Activated T-helper 17 cell treated with anti-CD3 and anti-CD28 coated beads, Interleukin-2, amount 50 U/mL, for 72 hours (primary cell): ENCODE measurements around the gene XRN1. TPM values are rescaled to one million over a fixed set of nuclear protein-coding genes. Genes with fewer than 3 reads are reported as not detected.
"Not testable (repeated sequence)": the region's sequence is repeated elsewhere in the genome, so short reads cannot be mapped to it uniquely, and the experiment has no call there.

Experiments
- ATAC-seq: fragments of 150-1000 bp; cut with Tn5 transposase; replicated peaks from 2 replicates; pipeline ENCODE4 v1.10.0; 2021; ENCODE audit warnings: mild to moderate bottlenecking, moderate library complexity
- H3K27ac Mint-ChIP-seq: one replicate; pipeline ENCODE4 v1.8.0; 2022; ENCODE audit warnings: mixed read lengths
- H3K27me3 Mint-ChIP-seq: one replicate; pipeline ENCODE4 v1.8.0; 2022; ENCODE audit warnings: mixed read lengths
- H3K36me3 Mint-ChIP-seq: one replicate; pipeline ENCODE4 v1.8.0; 2022; ENCODE audit warnings: low read depth, mild to moderate bottlenecking, mixed read lengths
- H3K4me1 Mint-ChIP-seq: one replicate; pipeline ENCODE4 v1.8.0; 2022; ENCODE audit warnings: mixed read lengths
- H3K4me3 Mint-ChIP-seq: one replicate; pipeline ENCODE4 v1.8.0; 2022; ENCODE audit warnings: mild to moderate bottlenecking, mixed read lengths
- H3K9me3 Mint-ChIP-seq: one replicate; pipeline ENCODE4 v1.8.0; 2022; ENCODE audit warnings: mixed read lengths
- total RNA-seq, 2 donors: library from RNA; stranded (reverse); gene quantifications; one replicate each; pipeline ENCODE4 v1.2.3, GENCODE V29; 2022

Gene XRN1
- total RNA-seq, 2 donors from 2014 or later = 51.4 to 94.3 TPM

GRCh38 chr3:142337994-142338393, 109.8 kb downstream of the XRN1 start:
- ATAC-seq = no peak
- H3K4me3 Mint-ChIP-seq = no peak overlapping the region
- peaks cover 9% of the 10 kb centered on the region for H3K9me3 Mint-ChIP-seq
- no peak overlapping the region for H3K27ac Mint-ChIP-seq
- no peaks in the 10 kb centered on the region for H3K27me3 Mint-ChIP-seq
- H3K4me1 Mint-ChIP-seq = peaks cover 15% of the 10 kb centered on the region
- H3K36me3 Mint-ChIP-seq = peaks cover 86% of the 10 kb centered on the region

DNA sequence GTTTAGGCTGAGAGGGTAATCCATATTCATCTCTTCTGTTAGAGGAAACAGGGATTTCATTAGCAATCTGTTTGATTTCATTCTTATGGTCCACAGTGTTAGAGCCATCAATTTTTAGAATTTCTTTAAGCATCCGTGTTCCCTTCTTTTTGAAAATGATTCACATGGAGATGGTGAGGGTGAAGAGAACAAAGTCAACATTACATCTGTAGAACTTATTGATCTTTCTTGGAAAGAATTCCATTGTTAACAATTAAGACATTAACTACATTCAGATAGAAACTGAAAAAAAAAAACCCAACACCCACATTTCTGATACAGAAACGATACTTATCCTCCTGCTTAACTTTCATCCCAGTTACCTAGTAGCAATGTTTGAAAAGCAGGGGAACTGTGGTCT, 115.4 kb downstream of the XRN1 start:
- Mint-ChIP-seq H3K4me3 (no peak overlapping the region), H3K27me3 (no peaks in the 10 kb centered on the region), H3K27ac (no peak overlapping the region), H3K9me3 (no peaks in the 10 kb centered on the region), H3K4me1 (peaks cover 8% of the 10 kb centered on the region), H3K36me3 (peaks cover 87% of the 10 kb centered on the region)
- ATAC-seq = no peak

DNA sequence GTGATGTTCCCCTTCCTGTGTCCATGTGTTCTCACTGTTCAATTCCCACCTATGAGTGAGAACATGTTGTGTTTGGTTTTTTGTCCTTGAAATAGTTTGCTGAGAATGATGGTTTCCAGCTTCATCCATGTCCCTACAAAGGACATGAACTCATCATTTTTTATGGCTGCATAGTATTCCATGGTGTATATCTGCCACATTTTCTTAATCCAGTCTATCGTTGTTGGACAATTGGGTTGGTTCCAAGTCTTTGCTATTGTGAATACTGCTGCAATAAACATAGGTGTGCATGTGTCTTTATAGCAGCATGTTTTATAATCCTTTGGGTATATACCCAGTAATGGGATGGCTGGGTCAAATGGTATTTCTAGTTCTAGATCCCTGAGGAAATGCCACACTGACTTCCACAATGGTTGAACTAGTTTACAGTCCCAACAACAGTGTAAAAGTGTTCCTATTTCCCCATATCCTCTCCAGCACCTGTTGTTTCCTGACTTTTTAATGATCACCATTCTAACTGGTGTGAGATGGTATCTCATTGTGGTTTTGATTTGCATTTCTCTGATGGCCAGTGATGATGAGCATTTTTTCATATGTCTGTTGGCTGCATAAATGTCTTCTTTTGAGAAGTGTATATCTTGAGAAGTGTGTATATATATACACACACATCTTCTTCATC, 123.4 kb downstream of the XRN1 start:
- H3K4me1 Mint-ChIP-seq, H3K4me3 Mint-ChIP-seq, H3K9me3 Mint-ChIP-seq, ATAC-seq, H3K27me3 Mint-ChIP-seq, H3K27ac Mint-ChIP-seq: not testable (repeated sequence)
- peaks cover 86% of the 10 kb centered on the region for H3K36me3 Mint-ChIP-seq

GRCh38 chr3:142319912-142320311, 127.9 kb downstream of the XRN1 start:
- ATAC-seq = no peak
- Mint-ChIP-seq H3K4me3 (no peak overlapping the region), H3K27ac (peak overlapping the region; percentile 1), H3K9me3 (no peaks in the 10 kb centered on the region), H3K36me3 (peaks cover 81% of the 10 kb centered on the region), H3K4me1 (no peaks in the 10 kb centered on the region), H3K27me3 (no peaks in the 10 kb centered on the region)

GRCh38 chr3:142319094-142319493, 128.7 kb downstream of the XRN1 start:
- Mint-ChIP-seq H3K36me3 (peaks cover 78% of the 10 kb centered on the region), H3K27me3 (no peaks in the 10 kb centered on the region), H3K27ac (no peak overlapping the region), H3K4me1 (no peaks in the 10 kb centered on the region), H3K4me3 (no peak overlapping the region), H3K9me3 (no peaks in the 10 kb centered on the region)
- no peak for ATAC-seq

- ATAC-seq = no peak
- Mint-ChIP-seq H3K27ac (no peak overlapping the region), H3K36me3 (peaks cover 83% of the 10 kb centered on the region), H3K27me3 (no peaks in the 10 kb centered on the region), H3K4me1 (no peaks in the 10 kb centered on the region), H3K9me3 (no peaks in the 10 kb centered on the region), H3K4me3 (no peak overlapping the region)
Measured at GRCh38 chr3:142318331-142318730, 129.5 kb downstream of the XRN1 start.

DNA sequence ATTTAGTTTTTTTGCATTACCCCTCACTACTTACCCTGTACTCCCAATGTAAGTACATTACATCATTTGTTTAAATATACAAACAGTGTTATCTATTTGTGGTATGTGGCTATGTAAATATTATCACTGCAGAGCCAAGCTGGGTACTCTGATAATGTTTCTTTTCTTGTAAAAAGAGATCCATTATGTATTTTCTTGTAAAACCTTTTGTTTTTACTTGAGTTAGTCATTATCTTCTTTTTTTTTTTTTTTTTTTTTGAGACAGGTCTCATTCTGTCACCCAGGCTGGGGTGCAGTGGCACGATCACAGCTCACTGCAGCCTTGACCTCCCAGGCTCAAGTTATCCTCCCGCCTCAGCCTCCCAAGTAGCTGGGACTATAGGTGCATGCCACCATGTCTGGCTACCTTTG, 131.9 kb downstream of the XRN1 start:
- not testable (repeated sequence) for H3K4me3 Mint-ChIP-seq, H3K9me3 Mint-ChIP-seq, H3K27me3 Mint-ChIP-seq, ATAC-seq, H3K4me1 Mint-ChIP-seq, H3K27ac Mint-ChIP-seq
- H3K36me3 Mint-ChIP-seq = peaks cover 89% of the 10 kb centered on the region

DNA sequence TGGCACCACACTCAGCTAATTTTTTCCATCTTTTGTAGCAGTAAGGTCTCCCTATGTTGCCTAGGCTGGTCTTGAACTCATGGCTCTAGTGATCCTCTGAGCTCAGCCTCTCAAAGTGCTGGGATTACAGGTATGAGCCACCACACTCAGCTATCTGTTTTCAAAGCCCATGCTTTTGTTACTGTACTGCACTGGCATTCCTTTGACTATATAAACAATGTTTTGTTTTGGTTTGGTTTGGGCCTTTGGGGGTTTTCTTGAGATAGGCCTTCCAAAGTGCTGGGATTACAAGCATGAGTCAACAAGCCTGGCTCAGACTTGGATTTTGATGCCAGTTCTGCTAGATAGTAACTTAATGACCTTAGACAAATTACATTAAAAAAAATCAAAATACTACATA, 132.8 kb downstream of the XRN1 start:
- H3K9me3 Mint-ChIP-seq = no peaks in the 10 kb centered on the region
- H3K36me3 Mint-ChIP-seq = peaks cover 89% of the 10 kb centered on the region

GRCh38 chr3:142310439-142310838, 137.4 kb downstream of the XRN1 start:
- no peaks in the 10 kb centered on the region for H3K4me1 Mint-ChIP-seq
- no peak overlapping the region for H3K27ac Mint-ChIP-seq
- no peak for ATAC-seq
- no peak overlapping the region for H3K4me3 Mint-ChIP-seq
- peaks cover 87% of the 10 kb centered on the region for H3K36me3 Mint-ChIP-seq
- no peaks in the 10 kb centered on the region for H3K27me3 Mint-ChIP-seq
- H3K9me3 Mint-ChIP-seq = no peaks in the 10 kb centered on the region

More for the DNA sequence above, 132.8 kb downstream of the XRN1 start:
- ATAC-seq = no peak
- H3K27me3 Mint-ChIP-seq = no peaks in the 10 kb centered on the region
- H3K4me3 Mint-ChIP-seq = no peak overlapping the region
- H3K4me1 Mint-ChIP-seq = no peaks in the 10 kb centered on the region
- H3K27ac Mint-ChIP-seq = no peak overlapping the region

GRCh38 chr3:142302847-142303246, 145.0 kb downstream of the XRN1 start:
- ATAC-seq, H3K27me3 Mint-ChIP-seq, H3K9me3 Mint-ChIP-seq, H3K4me3 Mint-ChIP-seq, H3K27ac Mint-ChIP-seq, H3K4me1 Mint-ChIP-seq: not testable (repeated sequence)
- H3K36me3 Mint-ChIP-seq = peaks cover 48% of the 10 kb centered on the region

DNA sequence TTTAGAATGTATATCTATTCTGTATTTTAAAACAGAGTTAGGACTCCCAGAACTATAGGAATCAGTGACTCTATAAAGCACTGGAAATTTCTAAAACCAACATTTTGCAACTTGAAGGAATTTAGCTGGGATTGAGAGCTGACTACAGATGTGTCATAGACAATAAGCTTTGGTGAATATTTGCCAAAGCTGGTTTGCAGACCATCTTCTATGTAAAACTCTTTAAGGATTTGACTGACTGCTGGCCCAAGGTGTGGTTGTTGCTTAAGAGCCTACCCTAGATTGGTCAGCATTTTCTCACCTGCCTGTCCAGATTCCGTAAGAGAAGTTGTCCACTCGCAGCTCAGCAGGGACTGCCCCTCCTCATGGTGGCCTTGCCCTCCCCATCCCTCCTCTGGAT, 149.2 kb downstream of the XRN1 start:
- no peaks in the 10 kb centered on the region for H3K4me1 Mint-ChIP-seq
- H3K27me3 Mint-ChIP-seq = no peaks in the 10 kb centered on the region
- peaks cover 8% of the 10 kb centered on the region for H3K36me3 Mint-ChIP-seq
- ATAC-seq = no peak
- H3K9me3 Mint-ChIP-seq = peaks cover 6% of the 10 kb centered on the region
- H3K4me3 Mint-ChIP-seq = no peak overlapping the region
- H3K27ac Mint-ChIP-seq = no peak overlapping the region

GRCh38 chr3:142296507-142296906, 151.3 kb downstream of the XRN1 start:
- Mint-ChIP-seq H3K4me1 (no peaks in the 10 kb centered on the region), H3K27me3 (no peaks in the 10 kb centered on the region), H3K9me3 (no peaks in the 10 kb centered on the region), H3K4me3 (no peak overlapping the region), H3K27ac (no peak overlapping the region), H3K36me3 (no peaks in the 10 kb centered on the region)
- ATAC-seq = no peak

- no peak for ATAC-seq
- no peaks in the 10 kb centered on the region for H3K36me3 Mint-ChIP-seq
- no peak overlapping the region for H3K27ac Mint-ChIP-seq
Measured at GRCh38 chr3:142287866-142288638, 159.8 kb downstream of the XRN1 start.

DNA sequence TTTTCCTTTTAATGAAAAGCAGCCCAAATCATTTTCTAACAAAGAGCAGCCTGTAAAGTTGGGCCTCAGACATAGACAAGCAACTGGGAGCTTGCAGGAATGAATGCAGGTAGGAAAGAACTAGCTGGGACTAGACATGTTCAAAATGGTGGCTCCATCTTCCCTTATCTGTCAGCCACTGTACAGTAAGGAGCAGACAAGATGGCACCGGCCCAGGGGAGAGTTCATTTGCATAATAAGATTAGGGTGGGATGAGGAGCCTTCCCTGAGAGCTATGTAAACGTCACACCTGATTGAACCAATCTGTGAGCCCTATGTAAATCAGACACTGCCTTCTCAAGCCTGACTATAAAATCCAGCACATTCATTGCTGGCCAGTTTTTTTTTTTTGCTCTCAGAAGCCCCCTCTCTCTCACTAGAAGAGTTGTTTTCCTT, 162.7 kb downstream of the XRN1 start:
- Mint-ChIP-seq H3K9me3 (peaks cover 7% of the 10 kb centered on the region), H3K4me3 (no peak overlapping the region), H3K27ac (no peak overlapping the region), H3K27me3 (no peaks in the 10 kb centered on the region), H3K36me3 (no peaks in the 10 kb centered on the region), H3K4me1 (peaks cover 4% of the 10 kb centered on the region)
- ATAC-seq = no peak

More at GRCh38 chr3:142287866-142288638, 159.8 kb downstream of the XRN1 start:
- H3K9me3 Mint-ChIP-seq = peaks cover 7% of the 10 kb centered on the region
- no peak overlapping the region for H3K4me3 Mint-ChIP-seq
- H3K4me1 Mint-ChIP-seq = peaks cover 4% of the 10 kb centered on the region
- H3K27me3 Mint-ChIP-seq = no peaks in the 10 kb centered on the region

DNA sequence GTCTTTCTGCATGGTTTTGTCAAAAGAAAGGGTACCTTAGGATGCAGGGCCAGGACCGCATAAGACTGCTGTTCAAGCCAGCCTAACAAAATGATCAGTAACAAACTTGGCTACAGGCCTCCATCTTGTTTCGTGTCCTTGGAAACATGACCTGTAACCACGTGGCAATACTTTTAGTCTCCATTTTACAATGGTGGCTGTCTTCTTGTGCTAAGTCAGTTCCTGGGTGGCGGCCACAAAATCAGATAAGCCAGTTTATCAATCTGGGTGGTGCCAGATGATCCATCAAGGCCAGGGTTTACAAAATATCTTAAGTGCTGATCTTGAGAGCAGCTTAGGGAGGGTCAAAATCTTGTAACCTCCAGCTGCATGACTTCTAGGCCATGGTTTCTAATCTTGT, 165.3 kb downstream of the XRN1 start:
- ATAC-seq = no peak
- H3K4me1 Mint-ChIP-seq = peaks cover 4% of the 10 kb centered on the region
- no peaks in the 10 kb centered on the region for H3K27me3 Mint-ChIP-seq
- H3K27ac Mint-ChIP-seq = no peak overlapping the region
- H3K9me3 Mint-ChIP-seq = no peaks in the 10 kb centered on the region
- no peaks in the 10 kb centered on the region for H3K36me3 Mint-ChIP-seq
- no peak overlapping the region for H3K4me3 Mint-ChIP-seq
